Endothelial cell of umbilical vein (primary cell): ENCODE results near the gene RABGAP1. TPM values are rescaled to one million over a fixed set of nuclear protein-coding genes. Genes with fewer than 3 reads are reported as not detected.

Experiments
- BruUV-seq: library from RNA; stranded (reverse); fragments of 400-500 nt; replicated peaks from 2 replicates; lab custom pipeline; 2021; lab: Mats Ljungman, UMichigan
- CTCF ChIA-PET: fragments of 300-600, 350-600 bp; sonication (Branson Sonifier 250); formaldehyde crosslinking; loops from one replicate; lab custom pipeline; 2021; ENCODE audit warnings: antibody characterized with exemption, inconsistent platforms; lab: Charles Lee
- POLR2A ChIA-PET: fragments of 300-600, 350-600 bp; sonication (Branson Sonifier 250); formaldehyde crosslinking; loops from one replicate; lab custom pipeline; 2021; ENCODE audit warnings: antibody characterized with exemption, inconsistent platforms; lab: Charles Lee
- DNase-seq: peaks from one replicate; pipeline ENCODE4 v3.0.0-alpha.2; 2011; ENCODE audit warnings: low read depth, low spot score
- FAIRE-seq: peaks from 2 replicates; lab custom pipeline; 2011; peaks lifted over from hg19 to GRCh38; lab: Jason Lieb, UNC
- H2AFZ ChIP-seq: 2 replicates; pipeline ENCODE4 v1.6.0; 2012; ENCODE audit warnings: low read depth, low read length, control low read depth, inconsistent platforms
- H3K27ac ChIP-seq: 2 replicates; pipeline ENCODE4 v1.5.1; 2011; ENCODE audit warnings: low read depth, mild to moderate bottlenecking, control low read depth, low read length, moderate library complexity; ENCODE audit not compliant: insufficient read depth
- H3K27me3 ChIP-seq, 2 experiments: 2 replicates each; pipeline versions ENCODE4 v1.6.0 to v1.6.1; 2011; ENCODE audit warnings: low read length in 2 of 2, mixed read lengths in 1 of 2; ENCODE audit not compliant: control insufficient read depth in 2 of 2, insufficient read depth in 2 of 2
- H3K36me3 ChIP-seq, 2 experiments: 2 replicates in 1 of 2; 3 replicates in 1 of 2; pipeline ENCODE4 v1.5.1; 2011; ENCODE audit warnings: low read length in 2 of 2, mild to moderate bottlenecking in 1 of 2, moderate library complexity in 1 of 2; ENCODE audit not compliant: control insufficient read depth in 2 of 2, insufficient read depth in 2 of 2; ENCODE audit errors: extremely low read depth in 1 of 2
- H3K4me1 ChIP-seq: 3 replicates; pipeline ENCODE4 v1.5.1; 2011; ENCODE audit warnings: mild to moderate bottlenecking, low read length; ENCODE audit not compliant: control insufficient read depth, insufficient read depth; ENCODE audit errors: extremely low read depth
- H3K4me2 ChIP-seq: 2 replicates; pipeline ENCODE4 v1.6.1; 2011; ENCODE audit warnings: low read length, control low read depth, mixed read lengths; ENCODE audit not compliant: insufficient read depth
- H3K4me3 ChIP-seq, 3 experiments: fragments of 200-600 bp in 1 of 3; sonication (generic), shearing (Covaris generic) in 1 of 3; replicated peaks in 1 of 3; 2 replicates each; pipeline ENCODE4 v1.5.1; 2011 to 2016; ENCODE audit warnings: control low read depth in 3 of 3, low read length in 3 of 3, mild to moderate bottlenecking in 2 of 3, inconsistent platforms in 1 of 3, low read depth in 1 of 3, moderate library complexity in 1 of 3; ENCODE audit not compliant: insufficient read depth in 1 of 3
- H3K79me2 ChIP-seq: 2 replicates; pipeline ENCODE4 v1.6.0; 2012; ENCODE audit warnings: low read length, inconsistent platforms; ENCODE audit not compliant: control insufficient read depth, insufficient read depth
- H3K9ac ChIP-seq: replicated peaks from 2 replicates; pipeline ENCODE3; 2011; ENCODE audit warnings: low read length, control low read depth; ENCODE audit not compliant: insufficient read depth; ENCODE audit errors: extremely low read depth
- H3K9me1 ChIP-seq: replicated peaks from 3 replicates; pipeline ENCODE4 v1.6.0; 2011; ENCODE audit warnings: mild to moderate bottlenecking, low read length; ENCODE audit not compliant: control insufficient read depth, insufficient read depth; ENCODE audit errors: extremely low read depth
- H3K9me3 ChIP-seq: replicated peaks from 2 replicates; pipeline ENCODE4 v1.5.1; 2012; ENCODE audit warnings: low read length, inconsistent platforms; ENCODE audit not compliant: control insufficient read depth, insufficient read depth
- H4K20me1 ChIP-seq: replicated peaks from 2 replicates; pipeline ENCODE3; 2011; ENCODE audit warnings: mild to moderate bottlenecking, low read length; ENCODE audit not compliant: control insufficient read depth, insufficient read depth; ENCODE audit errors: extremely low read depth
- EZH2 ChIP-seq: IDR thresholded peaks from 2 replicates; pipeline ENCODE4 v1.6.1; 2012; ENCODE audit warnings: borderline replicate concordance, low read depth, mild to moderate bottlenecking, moderate library complexity, low read length, inconsistent platforms; ENCODE audit not compliant: severe bottlenecking
- GATA2 ChIP-seq: IDR thresholded peaks from 2 replicates; pipeline ENCODE4 v1.7.0; 2011; ENCODE audit warnings: low read depth, mild to moderate bottlenecking, moderate library complexity, mixed read lengths, low read length; ENCODE audit not compliant: insufficient read length, insufficient read depth
- MYC ChIP-seq: IDR thresholded peaks from one replicate; pipeline ENCODE4 v1.6.1; 2011; ENCODE audit warnings: mild to moderate bottlenecking, low read depth, low read length
- POLR2AphosphoS5 ChIP-seq: IDR thresholded peaks from 2 replicates; pipeline ENCODE4 v1.6.1; 2012; ENCODE audit warnings: low read depth, mild to moderate bottlenecking, control low read depth, low read length, moderate library complexity; ENCODE audit not compliant: insufficient read depth
- dilution Hi-C: fragments of 300-500 bp; cut with MboI; formaldehyde crosslinking; loops from one replicate; pipeline ENCODE4 v1.15.0; 2019; ENCODE audit warnings: low sequenced_read_pairs; ENCODE audit not compliant: extremely low pct_ligation_motif_present
- intact Hi-C: fragments of 100-400 bp; cut with micrococcal nuclease; formaldehyde crosslinking; loops from one replicate; pipeline ENCODE4 v1.10.0; 2022
- polyA plus RNA-seq, 4 experiments: library from polyadenylated mRNA; depleted of rRNA in 3 of 4; stranded (reverse) in 3 of 4; unstranded in 1 of 4; fragments of >200 nt; gene quantifications; 2 replicates each; pipeline versions ENCODE4 v1.2.1 to v1.2.3, GENCODE V29; 2011 to 2012; ENCODE audit warnings: missing spikeins in 1 of 4
- total RNA-seq: library from RNA; stranded (reverse); gene quantifications from 2 replicates; pipeline ENCODE4 v1.2.3, GENCODE V29; 2021
- TF ChIP-seq, protein P1 (sequence below): IDR thresholded peaks from 2 replicates; pipeline ENCODE4 v1.6.1; 2011; ENCODE audit not compliant: insufficient read depth, insufficient read length

Gene RABGAP1
- total and polyA plus RNA-seq, 2 donors (not counting 3 experiments of a cell fraction or from before 2014, with no cell fraction given): 19.0 to 53.6 TPM

DNA sequence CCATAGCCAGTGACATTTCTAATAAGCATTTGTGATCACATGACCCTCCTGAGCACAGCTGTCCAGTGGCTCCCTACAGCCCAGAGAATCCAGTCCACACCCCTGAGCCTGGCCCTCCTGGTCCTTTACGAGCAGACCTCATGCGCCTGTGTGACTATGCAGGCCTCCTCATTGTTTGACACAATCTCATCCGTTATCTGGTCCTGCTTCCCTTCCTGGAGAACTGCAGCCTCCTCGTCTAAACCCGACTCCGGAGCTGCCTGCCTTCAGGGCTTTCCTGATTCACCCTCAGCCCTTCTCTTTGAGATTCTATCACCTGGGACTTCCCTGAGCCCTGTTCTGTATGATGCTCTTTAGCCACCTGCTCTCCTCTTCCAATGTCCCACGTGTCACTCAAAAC lies 172.4 kb downstream of the RABGAP1 start:
- dilution Hi-C loops (no loop called here), intact Hi-C loops (no loop called here)
- FAIRE-seq (no peak), DNase-seq (no peak)
- Histone ChIP-seq H3K9me3 (no peaks in the 10 kb centered on the region), H3K9ac (no peak overlapping the region), H3K27ac (no peak overlapping the region), H3K27me3 (no peaks in the 10 kb centered on the region), H3K4me3 (no peak overlapping the region), H4K20me1 (no peaks in the 10 kb centered on the region), H3K79me2 (no peaks in the 10 kb centered on the region), H3K9me1 (no peaks in the 10 kb centered on the region), H3K4me1 (no peaks in the 10 kb centered on the region), H3K36me3 (peaks cover 0 to 14% of the 10 kb centered on the region in 2 experiments), H2AFZ (no peak overlapping the region), H3K4me2 (no peak overlapping the region)
- no TSS peak for BruUV-seq
- ChIA-PET POLR2A (no interaction called here), CTCF (interaction anchor here (1.0 to 2.4 kb wide), 2 partner anchors 112 to 236 kb away, joined by 5 to 8 read pairs; no protein-coding TSS in a partner anchor)
- no peak for TF ChIP-seq EZH2
- TF ChIP-seq, protein P1, sequence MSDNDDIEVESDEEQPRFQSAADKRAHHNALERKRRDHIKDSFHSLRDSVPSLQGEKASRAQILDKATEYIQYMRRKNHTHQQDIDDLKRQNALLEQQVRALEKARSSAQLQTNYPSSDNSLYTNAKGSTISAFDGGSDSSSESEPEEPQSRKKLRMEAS: no peak
- TF ChIP-seq MYC: no peak
- TF ChIP-seq GATA2: no peak
- no peak for TF ChIP-seq POLR2AphosphoS5

DNA sequence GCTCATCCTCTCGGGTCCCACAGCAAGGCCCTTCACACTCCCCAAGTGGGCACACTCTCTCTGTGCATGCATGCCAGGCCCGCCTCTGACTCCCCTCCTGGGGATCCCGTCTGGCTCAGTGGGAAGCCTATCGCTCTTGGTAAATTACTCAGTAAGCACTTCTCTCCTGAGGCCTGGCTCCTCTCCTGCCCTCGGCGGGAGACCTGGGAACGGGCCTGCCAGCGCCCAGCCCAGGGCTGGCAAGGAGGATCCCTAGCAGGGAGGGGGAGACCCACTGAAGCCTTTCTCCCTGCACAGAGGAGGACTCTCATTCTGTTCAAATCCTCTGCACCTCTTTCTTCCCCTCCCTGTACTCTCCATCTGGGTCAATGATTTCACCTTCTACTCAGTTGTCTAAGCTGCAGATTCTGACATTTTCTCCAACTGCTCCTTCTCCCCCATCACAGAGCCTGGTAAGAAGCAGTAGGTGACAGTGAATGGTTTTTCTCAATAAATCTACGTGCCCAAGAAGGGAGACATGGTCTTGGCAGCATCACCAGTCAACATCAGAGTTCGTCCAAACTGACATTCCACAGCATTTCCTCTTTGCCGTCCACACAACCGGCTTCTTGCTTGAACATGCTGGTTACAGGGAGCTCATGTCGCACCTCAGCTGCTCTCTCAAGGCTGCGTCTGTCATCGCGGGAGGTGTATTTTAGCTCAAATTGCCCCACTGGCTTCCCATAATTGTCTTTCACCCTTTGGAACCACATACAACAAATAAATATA lies 174.5 kb downstream of the RABGAP1 start:
- intact Hi-C loops: no loop called here
- H3K4me3 ChIP-seq: no peak overlapping the region
- dilution Hi-C loops: no loop called here
- H3K79me2 ChIP-seq: no peaks in the 10 kb centered on the region
- H3K9me3 ChIP-seq: no peaks in the 10 kb centered on the region
- FAIRE-seq: no peak
- no peaks in the 10 kb centered on the region for H3K27me3 ChIP-seq
- H3K27ac ChIP-seq: no peak overlapping the region
- peaks cover 0 to 2% of the 10 kb centered on the region in 2 experiments for H3K36me3 ChIP-seq
- no peak overlapping the region for H3K4me2 ChIP-seq
- no peaks in the 10 kb centered on the region for H3K9me1 ChIP-seq
- H3K9ac ChIP-seq: no peak overlapping the region
- BruUV-seq: no TSS peak
- TF ChIP-seq, protein P1: no peak
- TF ChIP-seq MYC: no peak
- no peak overlapping the region for H2AFZ ChIP-seq
- H4K20me1 ChIP-seq: no peaks in the 10 kb centered on the region
- no peaks in the 10 kb centered on the region for H3K4me1 ChIP-seq
- ChIA-PET POLR2A (no interaction called here), CTCF (interaction anchor here (0.7 to 1.3 kb wide), 2 partner anchors 9 to 12 kb away, joined by 3 read pairs; no protein-coding TSS in a partner anchor)
- DNase-seq: no peak
